Suppressor macrophage treated with lipopolysaccharide for 4 hours (primary cell): ENCODE data around the gene CLRN3.

Experiments
- DNase-seq: peaks from one replicate; pipeline ENCODE4 v3.0.0-alpha.2; 2020

The CLRN3 gene

GRCh38 chr10:127894146-127894545 lies 1.4 kb upstream of the CLRN3 start:
- DNase-seq, result no peak

DNA sequence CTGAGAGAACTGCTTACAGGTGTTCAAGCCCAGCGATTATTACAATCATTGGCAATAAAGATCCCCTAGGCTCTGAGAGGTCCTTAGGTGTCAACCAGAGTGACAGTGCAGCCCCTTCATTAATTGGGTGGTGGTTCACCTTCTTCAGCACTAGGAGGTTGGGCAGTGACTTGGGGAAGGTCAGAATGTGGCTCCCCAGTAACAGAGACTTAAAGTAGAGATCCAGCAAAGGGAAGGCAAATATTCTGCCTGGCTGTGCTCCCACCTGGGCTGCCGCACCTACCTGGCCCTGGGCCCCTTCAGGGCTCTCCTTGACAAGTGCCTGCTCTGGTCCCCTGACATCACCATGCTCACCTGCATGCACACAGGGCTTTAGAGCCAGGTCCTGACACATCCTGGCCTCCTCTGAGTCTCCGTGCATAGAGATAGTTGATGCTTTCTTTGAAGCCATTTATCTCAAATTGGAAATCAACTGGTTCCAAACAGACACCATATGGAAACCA lies 1.9 kb downstream of the CLRN3 start:
- no peak for DNase-seq

DNA sequence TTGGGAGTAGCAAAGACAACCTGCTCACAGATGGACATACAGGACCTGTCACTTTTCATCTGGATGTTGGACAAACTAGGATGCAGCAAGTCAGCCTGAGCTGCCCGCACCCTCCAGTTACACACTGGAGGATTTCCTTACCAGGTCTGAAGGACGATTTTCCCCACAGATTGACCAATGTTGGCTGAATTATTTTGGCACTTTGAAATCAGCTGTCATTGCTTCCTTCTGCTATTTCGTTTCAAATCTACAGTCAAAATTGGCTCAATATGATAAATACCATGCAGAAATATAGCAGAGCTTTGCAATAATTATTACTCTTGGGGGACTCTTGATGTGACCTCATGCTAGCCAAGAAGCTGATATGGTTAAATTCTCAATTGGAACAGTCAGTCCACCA lies 2.5 kb downstream of the CLRN3 start:
- no peak for DNase-seq

DNA sequence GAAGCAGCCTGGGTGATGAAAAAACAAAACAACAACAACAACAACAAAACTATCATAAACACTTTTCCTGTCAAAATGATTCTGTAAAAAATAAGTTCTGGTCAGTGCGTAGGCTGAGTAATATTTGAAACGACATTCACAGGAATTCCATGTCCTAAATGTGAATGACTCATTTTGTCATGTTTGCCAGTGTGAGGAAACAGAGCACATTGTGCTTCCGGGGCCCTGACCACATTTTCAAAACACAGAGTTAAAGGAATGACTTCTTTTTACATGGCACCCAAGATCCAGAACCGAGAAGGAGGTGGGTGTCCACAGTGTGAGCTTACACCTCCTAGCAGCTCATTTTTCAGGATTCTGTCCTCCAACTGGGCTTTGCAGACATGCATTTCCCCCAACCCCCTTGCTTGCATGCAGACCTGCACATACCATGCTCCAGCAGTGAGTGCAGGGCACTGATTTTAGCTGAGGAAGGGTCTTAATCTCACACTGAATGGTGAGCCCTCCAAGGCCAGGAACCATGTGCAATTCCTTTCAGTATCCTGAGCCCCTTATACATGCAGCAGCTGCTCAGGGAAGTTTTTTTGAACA lies 3.0 kb downstream of the CLRN3 start:
- DNase-seq, result peak; percentile 82

DNA sequence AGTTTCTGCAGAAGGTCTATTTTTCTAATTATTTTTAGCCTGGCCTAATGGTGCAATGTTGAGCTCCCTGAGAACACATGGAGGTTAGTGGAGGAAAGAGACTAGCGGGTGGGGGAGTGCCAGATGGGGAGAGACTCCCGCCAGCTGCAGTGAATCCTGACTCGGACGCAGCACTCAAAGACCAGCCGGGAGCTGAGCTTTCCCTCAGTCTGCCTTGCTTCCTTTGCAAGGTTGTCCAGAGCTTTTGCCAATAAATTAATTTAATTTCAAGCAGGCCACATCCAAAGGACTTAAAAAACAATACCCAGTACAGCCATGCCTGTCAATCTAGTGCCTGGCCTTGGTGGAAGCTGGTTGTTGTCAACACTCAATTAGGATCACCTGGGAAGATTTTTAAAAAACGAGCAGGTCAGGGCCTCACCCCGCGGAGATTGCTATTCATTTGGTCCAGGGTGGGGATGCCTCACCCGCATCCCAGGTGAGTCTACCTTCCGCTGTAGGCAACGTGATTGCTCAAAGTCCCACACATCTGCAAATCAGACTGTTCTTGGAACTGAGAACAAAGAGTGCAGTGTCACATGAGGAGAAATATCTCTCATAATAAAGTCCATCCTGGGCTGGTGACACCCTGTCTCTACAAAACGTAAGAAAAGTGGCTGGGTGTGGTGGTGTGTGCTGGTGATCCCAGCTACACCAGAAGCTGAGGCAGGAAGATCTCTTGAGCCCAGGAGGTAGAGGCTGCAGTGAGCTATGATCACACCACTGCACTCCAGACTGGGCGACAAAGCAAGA lies 4.0 kb downstream of the CLRN3 start:
- no peak for DNase-seq

DNA sequence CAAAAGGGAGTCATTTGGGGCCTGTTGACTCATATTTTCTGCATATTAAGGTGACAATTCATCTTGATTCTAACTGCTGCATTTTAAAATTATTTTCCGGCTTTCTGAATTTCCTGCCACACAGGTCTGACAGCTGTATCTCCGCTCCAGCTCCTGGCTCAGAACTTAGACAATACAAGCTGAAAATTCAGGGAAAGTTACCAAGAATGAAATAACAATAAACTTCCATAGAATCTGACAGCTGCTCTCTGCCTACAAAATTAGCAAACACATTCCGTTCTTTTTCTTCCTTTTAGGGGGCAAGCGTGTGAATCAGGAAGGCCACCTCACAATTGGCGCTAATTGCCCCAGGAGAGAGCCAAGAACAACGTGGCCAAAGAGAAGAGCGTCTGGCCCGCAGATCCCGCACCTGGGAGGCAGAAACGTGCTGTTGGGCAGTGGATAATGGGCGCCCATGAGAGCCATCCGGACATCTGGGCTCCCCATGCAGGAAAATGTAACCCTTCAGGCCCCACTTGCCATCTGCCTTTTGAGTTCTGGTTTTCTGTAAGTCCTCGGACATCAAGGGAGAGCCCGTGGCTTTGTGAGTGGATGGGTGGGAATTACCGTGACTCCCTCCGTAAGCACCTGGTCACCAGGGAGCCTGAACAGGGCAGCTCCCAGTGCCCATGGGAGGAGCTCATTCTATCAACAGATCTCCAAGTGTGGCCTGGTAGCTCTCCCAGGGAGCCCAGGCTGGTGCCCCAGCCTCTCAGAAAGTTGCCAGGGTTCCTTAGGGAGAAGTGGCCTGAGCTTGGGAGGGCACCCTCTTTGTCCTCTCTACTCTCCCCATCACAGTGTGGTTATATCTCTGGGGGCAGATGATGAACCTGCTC lies 5.0 kb downstream of the CLRN3 start:
- DNase-seq, result no peak

DNA sequence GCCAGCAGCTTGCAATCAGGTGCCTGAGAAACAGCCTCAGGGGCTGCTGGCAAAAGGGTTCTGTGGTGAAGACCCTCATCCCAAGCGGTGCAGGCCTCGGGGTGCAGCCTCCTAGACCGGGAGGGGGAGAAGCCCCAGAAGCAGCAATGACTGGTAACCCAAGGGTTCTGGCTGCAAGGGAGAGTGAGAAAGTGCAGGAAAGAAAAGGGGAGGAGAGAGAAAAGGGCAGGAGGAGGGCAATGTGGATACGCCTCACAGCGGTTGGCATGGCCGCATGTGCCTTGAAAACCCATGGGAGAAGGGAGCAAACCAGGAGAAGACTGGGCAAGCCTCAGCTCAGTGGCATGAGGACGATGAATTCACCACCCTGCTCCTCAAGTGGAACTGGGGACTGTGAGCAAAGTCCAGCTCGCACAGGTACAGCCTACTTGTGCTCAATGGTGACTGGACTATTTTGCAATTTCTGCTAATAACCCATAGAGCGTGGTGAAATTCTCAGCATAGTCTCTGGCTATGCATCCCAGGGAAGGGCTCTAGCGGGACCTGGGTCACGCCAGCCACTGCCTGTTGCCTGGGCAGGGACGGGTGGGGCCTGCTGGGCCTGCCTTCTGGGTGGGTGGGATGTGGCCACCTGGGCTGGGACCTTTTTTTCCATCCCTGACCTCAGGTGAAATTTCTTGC lies 6.2 kb downstream of the CLRN3 start:
- DNase-seq, result no peak

DNA sequence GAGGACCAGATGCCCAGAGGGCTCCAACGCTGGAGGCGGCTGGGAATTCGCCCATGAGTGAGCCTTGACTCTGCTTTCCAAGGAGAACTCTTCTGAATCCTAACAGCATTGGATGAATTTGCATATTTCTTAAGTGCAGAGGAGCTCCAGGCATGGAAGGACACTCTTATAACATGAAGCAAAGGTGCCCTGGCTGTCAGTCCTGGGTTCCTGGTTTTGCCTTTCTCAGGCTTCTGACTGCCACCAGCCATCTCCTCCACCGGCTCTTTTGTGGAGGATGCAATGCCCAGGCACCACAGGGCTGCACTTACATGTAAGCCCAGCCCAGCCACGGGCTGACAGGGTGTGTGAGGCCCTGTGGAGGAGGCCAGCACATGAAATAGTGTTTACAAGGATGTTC lies 8.2 kb downstream of the CLRN3 start:
- DNase-seq, result no peak

GRCh38 chr10:127883516-127883915 lies 9.2 kb downstream of the CLRN3 start:
- no peak for DNase-seq

DNA sequence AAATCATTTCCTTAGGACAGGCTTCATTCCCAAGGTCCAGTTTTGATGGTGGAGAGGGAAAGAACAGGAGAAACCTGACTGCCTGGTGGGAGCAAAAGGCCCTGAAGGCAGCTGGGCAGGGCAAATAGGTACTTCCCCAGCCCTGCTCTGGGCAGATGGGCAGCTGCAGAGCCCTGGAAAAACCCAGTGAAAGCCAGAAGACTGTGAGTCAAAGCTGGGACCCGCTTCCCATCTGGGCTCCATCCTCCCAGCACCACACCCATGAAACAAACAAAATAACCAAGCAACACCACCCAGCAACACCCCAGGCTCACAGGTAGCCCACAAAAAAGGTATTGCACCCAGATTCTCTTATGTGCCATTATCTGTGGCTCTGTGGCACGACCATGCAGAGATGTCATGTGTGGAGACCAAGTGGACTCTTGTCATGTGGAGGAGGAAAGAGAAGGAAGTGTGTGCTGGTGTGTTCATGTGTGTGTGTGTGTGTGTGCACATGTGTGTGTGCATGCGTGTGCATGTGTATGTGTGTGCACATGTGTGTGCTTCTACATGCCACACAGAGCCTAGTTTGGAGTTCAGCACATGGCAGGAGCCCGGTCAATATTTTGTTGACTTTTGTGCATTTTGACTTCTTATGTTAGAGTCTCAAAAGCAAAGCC lies 9.8 kb downstream of the CLRN3 start:
- DNase-seq, result peak; percentile 85

GRCh38 chr10:127882391-127882790 lies 10.3 kb downstream of the CLRN3 start:
- no peak for DNase-seq

GRCh38 chr10:127881262-127881661 lies 11.5 kb downstream of the CLRN3 start:
- DNase-seq, result no peak

DNA sequence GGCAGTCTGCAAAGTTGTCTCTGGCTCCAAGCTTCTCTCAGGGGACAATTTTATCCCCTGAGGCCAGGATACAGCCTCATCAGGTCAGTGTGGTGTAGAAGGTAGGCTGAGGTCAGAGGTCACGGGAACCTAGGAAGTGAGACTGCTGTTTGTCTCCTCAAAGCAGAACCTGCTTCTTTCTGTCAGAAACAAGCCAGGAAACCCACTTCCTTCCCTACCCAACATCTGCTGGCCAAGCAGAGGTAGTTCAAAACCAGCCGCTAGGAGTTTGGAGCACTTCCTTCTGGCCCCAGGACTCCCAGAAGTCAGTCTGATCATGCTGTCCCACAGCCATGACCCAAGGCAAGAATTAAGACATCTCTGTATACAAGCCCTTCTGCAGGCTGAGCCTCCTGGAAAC lies 12.2 kb downstream of the CLRN3 start:
- DNase-seq, result peak; percentile 74

DNA sequence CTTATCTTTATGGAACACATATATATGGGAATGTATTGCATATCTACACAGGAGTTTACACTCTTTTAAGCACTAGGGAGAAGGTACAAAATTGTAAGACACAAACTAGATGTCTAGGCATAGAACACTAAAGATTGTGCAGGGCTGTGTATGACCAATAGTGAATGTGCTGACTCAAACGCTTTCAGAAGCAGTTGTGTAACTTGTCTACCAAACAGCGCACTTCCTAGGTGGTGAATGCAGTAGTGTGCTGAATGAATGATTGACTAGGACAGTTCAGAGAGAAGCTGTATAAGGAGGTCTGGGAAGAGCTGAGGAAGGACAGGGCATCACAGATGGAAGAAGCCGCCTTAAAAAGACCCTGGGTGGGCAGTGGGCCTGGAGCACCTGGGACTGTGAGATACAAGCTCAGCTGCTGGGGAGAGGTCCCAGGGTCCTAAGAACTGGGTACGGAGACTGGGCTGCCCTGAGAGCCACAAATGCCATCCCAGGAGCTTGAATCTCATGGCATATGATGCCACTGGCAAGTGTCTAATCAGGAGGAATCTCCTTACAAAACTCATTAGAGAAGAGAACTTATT lies 14.2 kb downstream of the CLRN3 start:
- peak; percentile 80 for DNase-seq

DNA sequence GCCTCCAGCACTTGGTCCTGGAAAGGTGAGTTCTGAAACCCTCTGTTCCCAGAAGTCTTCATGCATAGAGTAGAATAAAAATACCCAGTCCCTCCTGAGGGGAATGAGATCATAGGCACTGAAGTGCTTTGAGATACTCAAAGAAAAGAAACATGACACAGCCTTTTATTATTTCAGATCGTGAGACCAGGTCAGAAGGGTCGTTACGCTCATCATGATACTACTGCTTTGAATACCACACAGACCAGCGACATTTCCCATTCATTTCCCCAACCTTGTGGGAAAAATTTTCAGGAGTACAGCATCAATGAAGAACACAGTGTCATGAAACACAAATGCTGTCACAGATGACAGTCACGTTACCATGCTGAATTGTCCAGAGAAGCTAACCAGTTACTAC lies 15.0 kb downstream of the CLRN3 start:
- no peak for DNase-seq

DNA sequence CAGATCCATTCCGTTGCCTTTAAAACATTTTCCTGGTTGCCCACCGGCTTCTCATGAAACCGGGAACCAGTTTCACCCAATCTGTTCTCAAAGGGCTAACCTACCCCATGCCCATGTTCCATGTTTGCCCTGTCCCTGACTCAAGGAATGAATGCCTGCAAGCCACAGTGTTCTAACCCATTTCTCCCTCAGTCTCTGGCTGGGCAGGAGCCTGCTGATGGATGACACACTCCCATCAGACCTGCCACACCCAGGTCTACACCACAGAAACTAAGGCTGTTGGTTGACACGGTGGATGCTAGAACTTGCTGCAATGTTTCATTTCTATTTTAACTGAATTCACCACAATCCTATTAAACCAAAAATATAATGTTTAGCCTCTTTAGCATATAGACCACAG lies 15.6 kb downstream of the CLRN3 start:
- DNase-seq, result no peak

GRCh38 chr10:127875916-127876315 lies 16.8 kb downstream of the CLRN3 start:
- DNase-seq, result no peak

DNA sequence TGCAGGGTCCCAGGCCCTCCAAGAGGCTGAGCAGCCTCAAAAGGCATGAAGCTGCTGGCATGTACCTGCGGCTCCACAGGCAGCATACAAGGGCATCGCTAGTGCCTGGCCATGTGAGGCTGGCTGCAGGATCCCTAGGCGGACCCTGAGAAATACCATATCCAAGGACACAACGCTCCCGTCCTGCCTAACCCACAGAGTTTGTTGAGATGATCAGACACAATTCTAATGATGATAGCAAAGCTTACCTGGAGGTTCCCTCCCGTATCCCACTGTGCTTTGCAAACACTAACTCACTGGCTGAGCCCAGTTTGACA lies 17.3 kb downstream of the CLRN3 start:
- DNase-seq, result no peak

DNA sequence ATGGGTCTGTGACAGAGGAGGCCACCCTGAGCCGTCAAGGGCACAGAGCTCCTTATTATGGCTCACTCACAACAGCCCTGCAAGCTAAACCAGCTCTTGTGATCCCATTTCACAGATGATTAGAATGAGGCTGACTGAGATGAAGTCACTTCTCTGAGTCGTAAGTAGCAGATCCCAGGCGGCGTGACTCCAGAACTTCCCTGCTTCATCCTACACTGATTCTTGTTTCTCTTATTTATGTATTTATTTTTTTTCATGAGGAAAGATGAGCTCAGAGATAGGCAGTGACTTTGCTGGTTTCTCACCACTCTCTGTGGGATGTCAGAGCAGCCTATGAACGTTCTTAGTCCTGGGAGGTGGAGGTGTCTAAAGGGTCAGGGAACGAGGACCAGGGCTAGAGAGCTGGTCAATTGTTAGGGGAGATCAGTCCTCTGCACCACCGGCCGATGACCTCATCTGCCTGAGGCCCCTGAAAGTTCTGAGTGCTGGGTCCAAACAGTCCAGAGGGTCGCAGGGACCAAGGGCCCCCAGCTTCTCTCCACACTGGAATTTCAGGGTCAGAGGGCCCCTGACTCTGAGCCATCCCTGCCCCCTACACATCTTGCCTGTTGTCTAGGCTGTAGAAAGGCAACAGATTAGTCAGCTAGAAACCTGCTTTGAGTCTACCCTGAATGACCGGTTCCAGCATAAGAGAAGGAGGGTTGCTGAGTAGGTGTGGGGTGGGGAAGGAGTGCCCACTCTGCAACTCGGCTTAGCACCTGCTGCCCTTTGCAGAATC lies 17.9 kb downstream of the CLRN3 start:
- peak; percentile 59 for DNase-seq

DNA sequence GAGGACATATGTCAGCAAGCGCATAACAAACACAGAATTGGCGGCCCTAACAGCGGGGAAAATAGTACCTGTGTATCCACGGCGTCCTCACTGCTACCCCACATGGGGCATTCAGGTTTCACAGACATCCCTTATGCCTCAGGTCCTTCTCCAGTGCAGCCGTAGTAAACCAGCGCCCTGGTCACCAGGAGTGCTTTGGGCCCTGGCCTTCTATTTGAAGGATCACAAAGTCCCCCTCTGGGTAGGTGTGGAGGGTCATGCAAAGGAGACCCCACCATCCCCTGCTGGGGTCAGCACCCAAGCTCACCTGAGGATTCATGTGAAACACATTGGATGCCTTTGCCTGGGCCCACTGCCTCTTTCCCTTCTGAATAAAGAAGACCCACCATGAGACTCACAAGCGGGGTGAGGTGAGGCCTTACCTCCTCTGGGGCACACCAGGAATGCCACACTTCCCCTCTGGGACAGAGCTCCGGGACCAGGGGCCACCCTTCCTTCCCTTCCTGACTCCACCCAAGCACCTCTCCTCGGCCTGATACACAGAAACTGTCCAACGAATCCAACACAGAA lies 18.8 kb downstream of the CLRN3 start:
- DNase-seq, result no peak
